ENCODE data around the gene ST3GAL4. TPM values are rescaled to one million over a fixed set of nuclear protein-coding genes. Genes with fewer than 3 reads are reported as not detected.
"Not testable (repeated sequence)": the region's sequence is repeated elsewhere in the genome, so short reads cannot be mapped to it uniquely, and the experiment has no call there.

The ST3GAL4 gene
- total RNA-seq, 1 donor from 2014 or later: 22.4 TPM

DNA sequence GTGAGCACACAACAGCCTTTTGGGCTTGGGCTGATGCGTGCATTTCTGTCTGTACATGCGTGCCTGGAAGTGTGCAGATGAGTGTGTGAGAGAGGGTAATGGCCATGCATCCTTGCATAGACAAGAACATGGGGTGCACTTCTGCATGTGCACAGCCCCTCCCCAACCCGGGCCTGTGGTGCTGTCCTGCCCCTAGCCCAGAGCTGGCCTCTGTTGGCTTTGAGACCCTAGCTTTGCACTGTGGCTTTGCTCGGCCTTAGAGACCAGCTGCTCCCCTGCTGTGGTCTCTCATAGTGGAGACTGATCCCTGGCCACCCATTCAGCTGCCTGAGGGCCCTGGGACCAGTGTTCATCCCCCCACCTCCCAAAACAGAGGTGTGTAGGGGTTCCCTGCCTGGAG is 25.4 kb downstream of the ST3GAL4 start:
- no peaks in the 10 kb centered on the region for H3K27me3 Mint-ChIP-seq (ENCODE audit: low read depth)
- H3K4me3 Mint-ChIP-seq: no peak overlapping the region
- no peaks in the 10 kb centered on the region for H3K36me3 Mint-ChIP-seq (ENCODE audit: low read depth)
- DNase-seq (ENCODE audit: low read depth, low spot score): no peak
- TF ChIP-seq, protein P1, sequence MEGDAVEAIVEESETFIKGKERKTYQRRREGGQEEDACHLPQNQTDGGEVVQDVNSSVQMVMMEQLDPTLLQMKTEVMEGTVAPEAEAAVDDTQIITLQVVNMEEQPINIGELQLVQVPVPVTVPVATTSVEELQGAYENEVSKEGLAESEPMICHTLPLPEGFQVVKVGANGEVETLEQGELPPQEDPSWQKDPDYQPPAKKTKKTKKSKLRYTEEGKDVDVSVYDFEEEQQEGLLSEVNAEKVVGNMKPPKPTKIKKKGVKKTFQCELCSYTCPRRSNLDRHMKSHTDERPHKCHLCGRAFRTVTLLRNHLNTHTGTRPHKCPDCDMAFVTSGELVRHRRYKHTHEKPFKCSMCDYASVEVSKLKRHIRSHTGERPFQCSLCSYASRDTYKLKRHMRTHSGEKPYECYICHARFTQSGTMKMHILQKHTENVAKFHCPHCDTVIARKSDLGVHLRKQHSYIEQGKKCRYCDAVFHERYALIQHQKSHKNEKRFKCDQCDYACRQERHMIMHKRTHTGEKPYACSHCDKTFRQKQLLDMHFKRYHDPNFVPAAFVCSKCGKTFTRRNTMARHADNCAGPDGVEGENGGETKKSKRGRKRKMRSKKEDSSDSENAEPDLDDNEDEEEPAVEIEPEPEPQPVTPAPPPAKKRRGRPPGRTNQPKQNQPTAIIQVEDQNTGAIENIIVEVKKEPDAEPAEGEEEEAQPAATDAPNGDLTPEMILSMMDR (conservative IDR thresholded peaks at IDR 0.05): no peak
- H3K27ac Mint-ChIP-seq (ENCODE audit: unreplicated experiment): no peak overlapping the region
- no peaks in the 10 kb centered on the region for H3K9me3 Mint-ChIP-seq
- peaks cover under 1% of the 10 kb centered on the region for H3K4me1 Mint-ChIP-seq

DNA sequence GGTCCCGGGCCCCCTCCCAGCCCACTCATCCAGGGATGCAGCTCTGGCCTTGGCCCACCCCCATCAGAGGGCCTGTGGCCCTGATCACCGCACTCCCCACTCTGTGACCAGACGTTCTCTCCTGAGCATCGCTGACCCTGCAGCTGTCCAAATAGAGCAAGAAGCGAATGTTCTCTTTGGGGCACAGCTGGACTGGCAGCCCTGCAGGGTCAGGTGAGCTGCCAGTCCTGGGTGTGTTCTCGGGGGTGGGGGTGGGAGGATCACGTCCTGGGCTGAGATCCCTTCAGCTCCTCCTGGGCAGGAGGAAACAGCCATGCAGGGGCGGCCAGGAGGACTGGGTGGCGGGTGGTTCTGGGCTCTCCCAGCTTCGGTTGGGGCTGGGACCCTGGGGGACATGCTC is 26.5 kb downstream of the ST3GAL4 start:
- H3K36me3 Mint-ChIP-seq (ENCODE audit: low read depth); DNase-seq (ENCODE audit: low read depth, low spot score): not testable (repeated sequence)

DNA sequence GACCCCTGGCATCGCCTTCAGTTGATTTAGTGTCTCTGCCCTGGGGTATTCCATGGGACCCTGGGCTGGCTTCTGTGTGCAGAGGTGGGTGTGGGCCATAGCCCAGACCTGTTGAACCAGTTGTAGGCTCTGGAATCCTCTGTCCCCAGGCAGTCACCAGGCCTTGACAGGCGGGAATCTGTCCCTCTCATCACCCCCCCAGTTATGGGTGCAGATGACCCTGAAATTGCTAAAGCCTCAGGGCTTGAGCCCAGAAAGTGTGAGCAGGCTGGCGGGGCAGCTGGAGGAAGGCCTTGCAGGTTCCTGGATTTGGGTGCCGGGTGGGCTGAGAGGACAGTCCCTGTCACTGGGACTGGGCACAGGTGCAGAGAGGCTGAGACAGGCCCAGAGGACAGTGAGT is 27.2 kb downstream of the ST3GAL4 start:
- not testable (repeated sequence) for DNase-seq (ENCODE audit: low read depth, low spot score); H3K27ac Mint-ChIP-seq (ENCODE audit: unreplicated experiment); H3K4me1 Mint-ChIP-seq; H3K27me3 Mint-ChIP-seq (ENCODE audit: low read depth); H3K9me3 Mint-ChIP-seq; H3K4me3 Mint-ChIP-seq; H3K36me3 Mint-ChIP-seq (ENCODE audit: low read depth)

More for the DNA sequence above, 26.5 kb downstream of the ST3GAL4 start:
- not testable (repeated sequence) for H3K27me3 Mint-ChIP-seq (ENCODE audit: low read depth); H3K4me1 Mint-ChIP-seq; H3K9me3 Mint-ChIP-seq; H3K4me3 Mint-ChIP-seq; H3K27ac Mint-ChIP-seq (ENCODE audit: unreplicated experiment)

DNA sequence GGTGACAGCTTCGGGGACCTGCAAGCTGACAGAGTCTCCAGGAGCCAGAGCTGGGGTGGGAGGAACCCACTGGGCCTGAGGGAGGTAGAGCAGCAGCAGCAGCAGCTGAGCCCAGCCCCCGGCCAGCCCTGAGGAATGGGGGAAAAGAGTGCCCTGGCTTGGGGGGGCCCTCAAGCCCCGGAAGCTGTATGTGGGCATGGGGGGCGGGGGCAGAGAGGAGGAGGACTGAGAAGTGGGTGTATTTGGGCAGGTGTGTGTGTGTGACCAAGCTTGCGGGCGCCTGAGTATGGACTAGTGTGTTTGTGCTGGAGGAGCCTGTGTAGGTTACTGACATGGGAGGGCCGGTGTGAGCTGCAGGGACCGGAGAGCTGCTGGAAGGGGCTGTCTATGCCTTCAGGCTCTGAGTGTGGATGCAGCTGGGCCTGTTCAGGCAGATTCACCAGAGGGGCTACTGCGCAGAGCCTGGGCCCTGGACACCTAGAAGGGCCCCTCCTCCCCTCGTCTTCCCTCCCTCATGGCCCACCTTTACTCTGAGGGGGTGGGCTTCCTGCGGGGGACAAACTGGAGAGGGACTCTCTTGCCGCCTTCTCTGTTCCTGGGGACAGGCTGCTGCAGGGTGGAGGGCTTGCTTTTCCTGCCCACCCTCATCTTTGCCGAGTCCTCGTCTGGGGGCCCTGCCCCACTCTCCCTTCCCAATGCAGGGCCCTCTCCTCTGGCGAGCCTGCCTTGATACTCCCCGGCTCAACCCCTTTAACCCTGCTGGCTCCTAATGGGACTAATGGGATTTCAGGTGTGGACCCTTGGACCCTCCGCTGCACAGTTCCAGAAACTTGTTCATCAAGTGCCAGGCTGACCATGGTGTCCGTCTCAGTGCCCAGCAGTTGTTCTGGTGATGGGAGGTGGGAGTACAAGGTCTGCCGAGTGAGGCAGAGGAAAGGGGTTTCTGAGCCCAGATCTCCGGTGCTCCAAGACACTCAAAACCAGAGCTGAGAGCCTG is 28.2 kb downstream of the ST3GAL4 start:
- TF ChIP-seq, protein P1 (conservative IDR thresholded peaks at IDR 0.05): no peak
- no peak for DNase-seq (ENCODE audit: low read depth, low spot score)
- H3K27ac Mint-ChIP-seq (ENCODE audit: unreplicated experiment): no peak overlapping the region
- H3K27me3 Mint-ChIP-seq (ENCODE audit: low read depth): no peaks in the 10 kb centered on the region
- H3K4me3 Mint-ChIP-seq: no peak overlapping the region
- H3K4me1 Mint-ChIP-seq: peaks cover 5% of the 10 kb centered on the region
- H3K36me3 Mint-ChIP-seq (ENCODE audit: low read depth): no peaks in the 10 kb centered on the region
- H3K9me3 Mint-ChIP-seq: no peaks in the 10 kb centered on the region

DNA sequence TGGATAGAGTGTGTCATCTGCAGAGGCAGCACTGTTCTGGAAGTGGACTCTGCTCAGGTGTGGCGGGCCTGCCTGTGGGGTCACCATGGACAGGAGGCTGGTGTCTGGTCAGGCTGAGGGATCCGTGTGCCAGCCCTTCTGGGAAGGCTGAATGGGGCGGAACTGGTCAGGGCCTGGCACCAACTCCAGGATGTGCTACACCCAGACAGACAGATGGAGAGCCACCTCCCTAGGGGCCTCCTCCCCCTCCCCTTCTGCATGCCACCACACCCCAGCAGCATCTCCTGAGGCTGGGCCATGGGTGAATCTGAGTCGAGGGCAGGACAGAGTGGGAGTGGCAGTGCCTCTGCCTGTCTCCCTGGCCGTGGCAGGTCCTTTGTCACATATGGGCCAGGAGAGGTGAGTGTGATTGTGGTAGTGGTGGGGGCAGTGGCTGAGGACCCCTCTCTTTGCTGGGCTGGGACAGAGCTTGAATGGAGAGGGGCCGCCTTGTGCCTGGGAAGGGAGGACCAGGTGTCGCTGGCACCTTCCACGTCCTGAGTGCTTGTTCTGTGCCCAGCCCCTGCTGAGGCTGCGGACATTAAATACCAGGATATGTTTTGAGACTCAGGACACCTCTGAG is 29.1 kb downstream of the ST3GAL4 start:
- TF ChIP-seq, protein P1 (conservative IDR thresholded peaks at IDR 0.05): no peak
- H3K9me3 Mint-ChIP-seq: no peaks in the 10 kb centered on the region
- DNase-seq (ENCODE audit: low read depth, low spot score): no peak
- peaks cover 5% of the 10 kb centered on the region for H3K4me1 Mint-ChIP-seq
- no peak overlapping the region for H3K27ac Mint-ChIP-seq (ENCODE audit: unreplicated experiment)
- no peaks in the 10 kb centered on the region for H3K36me3 Mint-ChIP-seq (ENCODE audit: low read depth)
- H3K27me3 Mint-ChIP-seq (ENCODE audit: low read depth): no peaks in the 10 kb centered on the region
- no peak overlapping the region for H3K4me3 Mint-ChIP-seq

DNA sequence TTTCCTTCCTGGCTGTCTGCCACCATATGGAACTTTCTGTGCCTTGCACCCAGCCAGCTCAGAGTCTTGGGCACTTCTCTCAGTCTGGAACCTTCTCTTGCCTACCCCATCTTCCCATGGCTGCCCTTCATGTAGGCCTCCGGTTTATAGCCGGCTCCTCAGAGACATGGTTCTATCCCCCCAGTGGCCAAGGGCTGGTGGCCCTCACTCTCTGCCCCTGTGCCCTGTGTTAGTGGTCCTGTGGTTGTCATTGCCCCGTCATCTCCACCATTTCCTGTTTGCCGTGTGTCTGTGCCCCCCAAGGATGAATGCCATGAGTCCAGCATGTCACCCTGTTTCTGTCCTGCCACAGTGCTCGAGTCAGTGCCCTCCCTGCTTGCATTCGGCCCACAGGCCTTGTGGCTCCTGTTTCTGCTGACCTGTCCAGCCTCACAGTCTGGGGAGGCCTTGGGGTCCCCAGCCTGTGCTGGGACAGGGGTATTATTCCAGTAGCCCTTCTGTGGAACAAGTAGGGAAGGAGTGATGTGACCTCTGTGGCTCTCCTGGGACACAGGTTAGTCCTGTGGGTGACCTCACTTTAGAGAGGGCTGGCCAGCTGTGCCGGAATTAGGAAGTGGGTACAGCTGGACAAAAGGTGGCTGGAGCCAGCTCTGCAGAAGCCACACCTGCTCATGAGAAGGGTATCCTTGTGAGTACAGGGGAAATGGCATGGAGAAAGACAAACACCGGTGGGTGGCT is 30.7 kb downstream of the ST3GAL4 start:
- H3K36me3 Mint-ChIP-seq (ENCODE audit: low read depth): no peaks in the 10 kb centered on the region
- peaks cover 12% of the 10 kb centered on the region for H3K4me1 Mint-ChIP-seq
- H3K27me3 Mint-ChIP-seq (ENCODE audit: low read depth): no peaks in the 10 kb centered on the region
- peak overlapping the region; percentile 83 for H3K27ac Mint-ChIP-seq (ENCODE audit: unreplicated experiment)
- H3K9me3 Mint-ChIP-seq: no peaks in the 10 kb centered on the region
- H3K4me3 Mint-ChIP-seq: no peak overlapping the region
- no peak for DNase-seq (ENCODE audit: low read depth, low spot score)
- TF ChIP-seq, protein P1 (conservative IDR thresholded peaks at IDR 0.05): no peak

DNA sequence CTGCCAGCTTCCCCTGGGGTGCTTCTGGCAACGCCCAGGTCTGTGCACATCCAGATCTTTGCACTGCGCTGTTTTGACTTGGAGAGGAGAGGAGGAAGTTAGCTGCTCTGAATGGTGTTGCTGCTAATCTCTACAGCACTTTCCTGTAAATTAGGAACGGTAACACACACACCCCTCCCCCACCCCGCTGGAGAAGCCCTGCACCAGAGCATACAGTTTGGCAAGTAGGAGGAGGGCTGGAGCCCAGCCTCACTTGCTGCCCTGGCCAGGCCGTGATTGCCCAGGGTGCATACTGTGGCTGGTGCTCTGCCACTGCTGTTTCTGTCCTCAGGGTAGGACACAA is 31.2 kb downstream of the ST3GAL4 start:
- DNase-seq (ENCODE audit: low read depth, low spot score); H3K36me3 Mint-ChIP-seq (ENCODE audit: low read depth); H3K27ac Mint-ChIP-seq (ENCODE audit: unreplicated experiment); H3K9me3 Mint-ChIP-seq; H3K4me3 Mint-ChIP-seq; H3K27me3 Mint-ChIP-seq (ENCODE audit: low read depth): not testable (repeated sequence)
- peaks cover 14% of the 10 kb centered on the region for H3K4me1 Mint-ChIP-seq
